Aorta (tissue), 5 donors: ENCODE results near the gene SP1. TPM values are rescaled to one million over a fixed set of nuclear protein-coding genes. Genes with fewer than 3 reads are reported as not detected.

Experiments used
- ATAC-seq: fragments of 200-7000 bp; cut with Tn5 transposase; one replicate; pipeline ENCODE4 v1.9.1; 2022; ENCODE audit warnings: moderate library complexity; ENCODE audit not compliant: low FRiP score
- DNase-seq, 2 donors: peaks; one replicate each; pipeline ENCODE4 v3.0.0-alpha.2; 2020
- H3K27ac ChIP-seq, 2 donors: one replicate each; pipeline ENCODE4 v1.5.1; 2013; ENCODE audit warnings: low read length in 2 of 2, mild to moderate bottlenecking in 2 of 2, moderate library complexity in 2 of 2, control low read depth in 1 of 2, inconsistent platforms in 1 of 2, low read depth in 1 of 2
- H3K27me3 ChIP-seq, 2 donors: one replicate each; pipeline ENCODE4 v1.6.1; 2013; ENCODE audit warnings: control low read depth in 1 of 2, low read length in 1 of 2, mild to moderate bottlenecking in 1 of 2, moderate library complexity in 1 of 2; ENCODE audit not compliant: insufficient read depth in 2 of 2, control insufficient read depth in 1 of 2
- H3K36me3 ChIP-seq, 2 donors: one replicate each; pipeline ENCODE4 v1.6.1; 2013; ENCODE audit warnings: control low read depth in 1 of 2, low read length in 1 of 2, mild to moderate bottlenecking in 1 of 2; ENCODE audit not compliant: insufficient read depth in 2 of 2, control insufficient read depth in 1 of 2
- H3K4me1 ChIP-seq, 2 donors: one replicate each; pipeline ENCODE4 v1.6.1; 2013; ENCODE audit warnings: low read length in 2 of 2, control low read depth in 1 of 2, mild to moderate bottlenecking in 1 of 2, moderate library complexity in 1 of 2; ENCODE audit not compliant: insufficient read depth in 2 of 2, control insufficient read depth in 1 of 2
- H3K4me3 ChIP-seq, 2 donors: one replicate each; pipeline ENCODE4 v1.5.1; 2013; ENCODE audit warnings: low read length in 2 of 2, control low read depth in 1 of 2, mild to moderate bottlenecking in 1 of 2
- H3K9me3 ChIP-seq: one replicate; pipeline ENCODE4 v1.6.1; 2013; ENCODE audit warnings: mild to moderate bottlenecking, low read length; ENCODE audit not compliant: control insufficient read depth
- WGBS, 2 donors: extraction: QIAGEN DNeasy Blood & Tissue Kit; methylation state at CpG; one replicate each; pipeline ENCODE4 v1.1.7; 2013; 5-methylcytosine and 5-hydroxymethylcytosine counted together
- intact Hi-C, 2 donors: fragments of 100-400 bp; cut with DNase I; formaldehyde crosslinking; loops; one replicate each; pipeline versions ENCODE4 v1.14.2 to v1.15.0; 2022
- polyA plus RNA-seq, 2 donors: library from polyadenylated mRNA; stranded (reverse); fragments of 200-250 nt; gene quantifications; one replicate each; pipeline ENCODE4 v1.2.3, GENCODE V29; 2013
- total RNA-seq, 2 donors: library from RNA; stranded (reverse); fragmentation: NEBNext Ultra II Directional; extraction: Animal tissue kit (Norgen Biotek cat#: 25700); gene quantifications; one replicate each; pipeline ENCODE4 v1.2.1, GENCODE V29; 2021
- donor health status: healthy with polysubstance abuse.
- donor health status: Bipolar disorder and iron deficiency.
- donor health status: DM: no; HTN: no; CAD: no.
- donor health status: DM: no; HTN: no; CAD: no.
- donor health status: DM: yes; HTN: yes; CAD: no.

Gene SP1
- total and polyA plus RNA-seq, 4 donors: 7.4 to 83.1 (median 40.3) TPM

DNA sequence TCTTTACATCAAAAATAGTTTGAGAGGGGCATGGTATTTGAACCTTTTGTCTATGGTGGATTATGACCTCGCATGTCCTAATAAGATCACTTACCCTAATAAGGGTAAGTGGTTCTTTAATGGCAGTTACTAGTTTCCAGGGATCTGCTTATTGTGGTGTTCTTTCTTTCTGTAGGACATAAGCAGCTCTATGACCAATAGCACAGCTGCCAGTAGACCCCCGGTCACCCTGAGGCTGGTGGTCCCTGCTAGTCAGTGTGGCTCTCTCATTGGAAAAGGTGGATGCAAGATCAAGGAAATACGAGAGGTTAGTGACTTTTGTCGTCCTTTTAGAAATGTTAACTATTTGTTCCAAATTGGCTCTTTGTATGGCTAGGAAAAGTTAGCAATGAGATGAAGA lies 79.1 kb downstream of the SP1 start:
- Histone ChIP-seq H3K4me3 (no peak overlapping the region), H3K27ac (no peak overlapping the region), H3K9me3 (no peaks in the 10 kb centered on the region), H3K4me1 (peaks cover 0 to 3% of the 10 kb centered on the region in 2 donors), H3K36me3 (peaks cover 9 to 17% of the 10 kb centered on the region in 2 donors), H3K27me3 (no peaks in the 10 kb centered on the region)
- no peak for DNase-seq
- WGBS, 2 donors: 53 to 59% methylated on average over 4 of the region's 4 CpGs
- intact Hi-C loops: no loop called here
- ATAC-seq: no peak

- no peaks in the 10 kb centered on the region for H3K4me1 ChIP-seq
Observed at GRCh38 chr12:53461059-53461458, 81.1 kb downstream of the SP1 start.

DNA sequence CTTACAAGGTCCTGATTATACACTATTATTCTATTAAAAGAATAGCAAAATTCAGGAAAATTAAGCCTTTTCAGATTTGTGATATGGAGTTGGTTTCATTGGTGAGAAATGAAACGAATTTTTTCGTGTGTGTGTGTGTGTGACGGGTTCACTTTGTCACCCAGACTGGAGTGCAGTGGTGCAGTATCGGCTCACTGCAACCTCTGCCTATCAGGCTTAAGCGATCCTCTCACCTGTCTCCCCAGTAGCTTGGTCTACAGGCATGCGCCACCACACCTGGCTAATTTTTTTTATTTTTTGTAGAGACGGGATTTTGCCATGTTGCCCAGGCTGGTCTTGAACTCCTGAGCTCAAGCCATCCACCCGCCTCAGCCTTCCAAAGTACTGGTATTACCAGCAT lies 81.6 kb downstream of the SP1 start:
- no peak overlapping the region for H3K27ac ChIP-seq

More at GRCh38 chr12:53461059-53461458, 81.1 kb downstream of the SP1 start:
- intact Hi-C loops: no loop called here
- Histone ChIP-seq H3K27ac (no peak overlapping the region), H3K36me3 (peaks cover 18% of the 10 kb centered on the region in 2 donors), H3K9me3 (no peaks in the 10 kb centered on the region), H3K4me3 (no peak overlapping the region), H3K27me3 (no peaks in the 10 kb centered on the region)
- 23 to 25% methylated on average over 3 of the region's 3 CpGs for WGBS, 2 donors
- DNase-seq (no peak), ATAC-seq (no peak)

GRCh38 chr12:53462935-53463334 lies 83.0 kb downstream of the SP1 start:
- intact Hi-C loops: no loop called here

More for the DNA sequence above, 81.6 kb downstream of the SP1 start:
- Histone ChIP-seq H3K4me3 (no peak overlapping the region), H3K4me1 (no peaks in the 10 kb centered on the region), H3K9me3 (no peaks in the 10 kb centered on the region), H3K36me3 (peaks cover 19 to 23% of the 10 kb centered on the region in 2 donors), H3K27me3 (no peaks in the 10 kb centered on the region)
- intact Hi-C loops: no loop called here
- 77 to 78% methylated on average over 8 of the region's 8 CpGs for WGBS, 2 donors
- ATAC-seq (no peak), DNase-seq (no peak)

DNA sequence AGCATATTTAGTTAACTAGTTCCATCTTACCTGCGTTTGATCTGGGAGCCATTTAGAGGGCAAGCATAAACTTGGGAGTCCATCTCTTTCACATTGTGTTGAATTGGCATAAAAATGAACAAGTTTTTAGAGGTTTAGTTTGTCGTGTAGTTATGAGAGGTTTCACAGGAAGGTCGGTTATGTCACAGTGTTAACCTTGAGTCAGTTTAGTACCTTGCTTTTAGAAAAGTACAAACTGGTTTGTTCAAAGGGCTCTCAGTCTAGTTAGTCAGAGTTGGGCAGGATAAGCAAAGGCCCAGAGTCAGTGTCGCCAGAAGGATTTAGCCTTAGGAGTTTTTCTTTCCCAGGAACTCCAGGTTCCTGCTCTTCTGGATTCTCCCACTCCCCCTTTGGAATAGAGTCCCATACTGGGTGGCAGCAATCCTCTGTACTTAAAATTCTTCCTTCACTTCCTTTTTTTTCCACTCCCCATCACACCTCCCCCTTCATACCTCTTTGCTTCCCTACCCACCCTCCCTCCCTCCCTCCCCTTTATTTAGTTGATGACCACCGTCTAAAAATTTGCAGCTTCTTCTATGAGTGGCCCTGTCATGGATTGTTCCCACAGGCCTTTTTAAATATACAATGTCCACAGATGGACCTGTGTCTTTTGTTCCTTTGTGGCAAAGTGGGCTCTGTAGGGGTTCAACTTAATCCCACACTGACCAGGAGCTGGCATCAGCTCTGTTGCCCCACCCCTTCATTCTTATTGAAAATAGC lies 84.0 kb downstream of the SP1 start:
- intact Hi-C loops: no loop called here
- ATAC-seq: no peak
- H3K27me3 ChIP-seq: no peaks in the 10 kb centered on the region
- no peak overlapping the region for H3K27ac ChIP-seq
- no peak for DNase-seq
- peaks cover 16 to 30% of the 10 kb centered on the region in 2 donors for H3K36me3 ChIP-seq
- H3K9me3 ChIP-seq: no peaks in the 10 kb centered on the region
- WGBS, 2 donors: 49 to 53% methylated on average over 5 of the region's 5 CpGs
- no peaks in the 10 kb centered on the region for H3K4me1 ChIP-seq
- H3K4me3 ChIP-seq: no peak overlapping the region

More at GRCh38 chr12:53462935-53463334, 83.0 kb downstream of the SP1 start:
- Histone ChIP-seq H3K4me1 (no peaks in the 10 kb centered on the region), H3K27me3 (no peaks in the 10 kb centered on the region), H3K9me3 (no peaks in the 10 kb centered on the region), H3K27ac (no peak overlapping the region), H3K36me3 (peaks cover 14 to 30% of the 10 kb centered on the region in 2 donors), H3K4me3 (no peak overlapping the region)
- ATAC-seq (no peak), DNase-seq (no peak)
- 62 to 68% methylated on average over 3 of the region's 3 CpGs for WGBS, 2 donors

GRCh38 chr12:53464685-53465418 lies 84.9 kb downstream of the SP1 start:
- Histone ChIP-seq H3K4me1 (no peaks in the 10 kb centered on the region), H3K27ac (no peak overlapping the region), H3K36me3 (peaks cover 14 to 30% of the 10 kb centered on the region in 2 donors), H3K4me3 (no peak overlapping the region), H3K9me3 (no peaks in the 10 kb centered on the region), H3K27me3 (no peaks in the 10 kb centered on the region)
- intact Hi-C loops: no loop called here
- ATAC-seq: no peak
- no peak for DNase-seq
- WGBS, 2 donors: 84 to 87% methylated on average over 11 of the region's 11 CpGs

GRCh38 chr12:53465679-53466078 lies 85.7 kb downstream of the SP1 start:
- no peak for DNase-seq
- Histone ChIP-seq H3K4me1 (no peaks in the 10 kb centered on the region), H3K27ac (no peak overlapping the region), H3K9me3 (no peaks in the 10 kb centered on the region), H3K4me3 (no peak overlapping the region), H3K27me3 (no peaks in the 10 kb centered on the region), H3K36me3 (peaks cover 14 to 30% of the 10 kb centered on the region in 2 donors)
- intact Hi-C loops: no loop called here
- no peak for ATAC-seq
- WGBS, 2 donors: 48 to 51% methylated on average over 2 of the region's 2 CpGs
